Prostate gland (tissue), 2 donors: Measurements from ENCODE around the gene ATG7. TPM values are rescaled to one million over a fixed set of nuclear protein-coding genes. Genes with fewer than 3 reads are reported as not detected.

Experiments used
- DNase-seq: peaks from one replicate; pipeline ENCODE4 v3.0.0-alpha.2; 2019; ENCODE audit warnings: low spot score
- H3K27ac ChIP-seq, 2 donors: fragments of 200-600 bp; sonication (generic); 2 replicates each; pipeline ENCODE4 v1.5.1; 2017 to 2019
- H3K27me3 ChIP-seq: fragments of 200-600 bp; sonication (generic); replicated peaks from 2 replicates; pipeline ENCODE4 v1.5.1; 2019; ENCODE audit not compliant: insufficient read depth
- H3K36me3 ChIP-seq, 2 donors: fragments of 200-600 bp; sonication (generic); 1 replicate in 1 of 2; 2 replicates in 1 of 2; pipeline versions ENCODE4 v1.5.1 to v1.8.1; 2017 to 2019
- H3K4me1 ChIP-seq: fragments of 200-600 bp; sonication (generic); replicated peaks from 2 replicates; pipeline ENCODE4 v1.5.1; 2019
- H3K4me3 ChIP-seq, 2 donors: fragments of 200-600 bp; sonication (generic); 2 replicates each; pipeline ENCODE4 v1.5.1; 2017 to 2019
- H3K9me3 ChIP-seq: fragments of 200-600 bp; sonication (generic); 2 replicates; pipeline ENCODE4 v1.5.1; 2017
- POLR2A ChIP-seq: fragments of 450-650 bp; IDR thresholded peaks from one replicate; pipeline ENCODE4 v1.6.1; 2016; ENCODE audit warnings: antibody characterized with exemption, mild to moderate bottlenecking
- POLR2AphosphoS5 ChIP-seq: sonication (generic); formaldehyde crosslinking; IDR thresholded peaks from one replicate; pipeline ENCODE4 v1.6.1; 2017; ENCODE audit warnings: antibody characterized with exemption
- WGBS: methylation state at CpG from one replicate; pipeline ENCODE4 v1.1.5; 2018; 5-methylcytosine and 5-hydroxymethylcytosine counted together
- intact Hi-C: fragments of 100-400 bp; cut with DNase I; formaldehyde crosslinking; loops from one replicate; pipeline ENCODE4 v1.14.2; 2022
- total RNA-seq, 2 donors: library from RNA; depleted of rRNA; stranded (reverse); fragments of >200 nt; gene quantifications; one replicate each; pipeline ENCODE4 v1.1.0, GENCODE V29; 2016
- TF ChIP-seq, protein P1 (sequence below), 4 experiments: fragments of 200-600 bp in 2 of 4; fragments of 450-650 bp in 2 of 4; sonication (generic) in 2 of 4; IDR thresholded peaks; 1 replicate in 3 of 4; 2 replicates in 1 of 4; pipeline ENCODE4 v1.5.1; 2016 to 2019; ENCODE audit warnings: antibody characterized with exemption in 4 of 4, mild to moderate bottlenecking in 2 of 4, moderate library complexity in 2 of 4

The ATG7 gene
- total RNA-seq, 2 donors from 2014 or later: 25.2 to 66.5 TPM

DNA sequence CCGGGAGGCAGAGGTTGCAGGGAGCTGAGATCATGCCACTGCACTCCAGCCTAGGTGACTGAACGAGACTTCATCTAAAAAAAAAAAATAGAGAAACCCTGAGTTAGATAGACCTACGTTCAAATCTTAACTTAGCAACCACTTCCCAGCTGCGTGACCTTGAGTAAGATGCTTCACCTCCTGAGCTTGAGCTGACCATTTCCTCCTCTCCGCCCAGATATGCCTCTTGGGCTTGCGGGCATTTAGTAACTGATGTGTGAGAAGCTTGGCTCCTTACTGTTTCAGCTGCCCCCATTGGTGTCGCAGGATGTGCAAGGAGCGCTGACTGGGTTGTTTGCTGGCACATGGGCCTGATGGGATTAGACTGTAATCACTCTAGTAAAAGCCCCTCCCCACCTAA is 26.9 kb upstream of the ATG7 start:
- Histone ChIP-seq H3K4me3 (no peak overlapping the region), H3K27ac (no peak overlapping the region), H3K9me3 (no peaks in the 10 kb centered on the region), H3K36me3 (no peaks in the 10 kb centered on the region), H3K27me3 (no peaks in the 10 kb centered on the region), H3K4me1 (no peaks in the 10 kb centered on the region)
- TF ChIP-seq, protein P1, sequence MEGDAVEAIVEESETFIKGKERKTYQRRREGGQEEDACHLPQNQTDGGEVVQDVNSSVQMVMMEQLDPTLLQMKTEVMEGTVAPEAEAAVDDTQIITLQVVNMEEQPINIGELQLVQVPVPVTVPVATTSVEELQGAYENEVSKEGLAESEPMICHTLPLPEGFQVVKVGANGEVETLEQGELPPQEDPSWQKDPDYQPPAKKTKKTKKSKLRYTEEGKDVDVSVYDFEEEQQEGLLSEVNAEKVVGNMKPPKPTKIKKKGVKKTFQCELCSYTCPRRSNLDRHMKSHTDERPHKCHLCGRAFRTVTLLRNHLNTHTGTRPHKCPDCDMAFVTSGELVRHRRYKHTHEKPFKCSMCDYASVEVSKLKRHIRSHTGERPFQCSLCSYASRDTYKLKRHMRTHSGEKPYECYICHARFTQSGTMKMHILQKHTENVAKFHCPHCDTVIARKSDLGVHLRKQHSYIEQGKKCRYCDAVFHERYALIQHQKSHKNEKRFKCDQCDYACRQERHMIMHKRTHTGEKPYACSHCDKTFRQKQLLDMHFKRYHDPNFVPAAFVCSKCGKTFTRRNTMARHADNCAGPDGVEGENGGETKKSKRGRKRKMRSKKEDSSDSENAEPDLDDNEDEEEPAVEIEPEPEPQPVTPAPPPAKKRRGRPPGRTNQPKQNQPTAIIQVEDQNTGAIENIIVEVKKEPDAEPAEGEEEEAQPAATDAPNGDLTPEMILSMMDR (IDR thresholded peaks at IDR 0.05): no peak
- TF ChIP-seq POLR2AphosphoS5 (no peak), POLR2A (no peak)
- no peak for DNase-seq
- intact Hi-C loops: no loop called here
- 92% methylated on average over 8 of the region's 8 CpGs for WGBS

DNA sequence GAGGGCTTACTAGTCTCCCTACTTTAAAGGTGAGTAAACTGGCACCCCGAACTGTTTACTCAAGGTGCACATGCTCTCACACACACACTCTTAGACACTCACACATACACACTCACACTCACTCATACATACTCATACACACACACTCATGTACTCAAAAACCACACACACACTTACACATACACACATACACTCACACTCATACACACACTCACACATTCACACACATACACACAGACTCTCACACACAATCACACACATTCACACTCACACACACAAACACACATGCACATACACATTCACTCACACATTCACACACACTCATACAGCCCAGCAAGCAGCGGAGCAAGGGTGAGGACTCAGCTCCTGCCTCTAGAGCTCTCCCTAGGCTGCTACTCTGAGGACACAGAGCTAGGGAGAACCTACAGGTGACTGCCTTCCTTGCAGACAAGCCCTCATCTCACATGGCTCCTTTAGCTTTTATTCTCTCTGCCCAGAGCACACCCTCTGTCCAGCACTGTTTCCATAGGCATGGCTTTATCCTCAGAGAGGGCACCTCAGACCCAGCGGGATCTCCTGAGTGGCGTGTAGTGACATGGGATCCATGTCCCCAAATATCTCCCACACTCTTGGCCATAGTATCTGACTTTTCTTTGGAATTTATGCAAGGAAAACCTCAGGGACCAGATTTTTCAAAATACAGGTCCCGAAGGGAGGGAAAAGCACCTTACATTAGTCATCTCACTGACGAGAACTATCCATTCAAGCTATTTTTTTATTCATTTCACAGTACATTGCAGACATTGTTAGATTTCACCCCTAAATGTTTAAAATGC is 26.2 kb upstream of the ATG7 start:
- intact Hi-C loops: no loop called here
- H3K27ac ChIP-seq: no peak overlapping the region
- no peak overlapping the region for H3K4me3 ChIP-seq
- no peaks in the 10 kb centered on the region for H3K9me3 ChIP-seq
- no peaks in the 10 kb centered on the region for H3K4me1 ChIP-seq
- H3K27me3 ChIP-seq: no peaks in the 10 kb centered on the region
- no peaks in the 10 kb centered on the region for H3K36me3 ChIP-seq
- 90% methylated on average over 6 of the region's 6 CpGs for WGBS
- TF ChIP-seq POLR2AphosphoS5 (no peak), POLR2A (no peak)
- TF ChIP-seq, protein P1 (IDR thresholded peaks at IDR 0.05): no peak
- DNase-seq: no peak

DNA sequence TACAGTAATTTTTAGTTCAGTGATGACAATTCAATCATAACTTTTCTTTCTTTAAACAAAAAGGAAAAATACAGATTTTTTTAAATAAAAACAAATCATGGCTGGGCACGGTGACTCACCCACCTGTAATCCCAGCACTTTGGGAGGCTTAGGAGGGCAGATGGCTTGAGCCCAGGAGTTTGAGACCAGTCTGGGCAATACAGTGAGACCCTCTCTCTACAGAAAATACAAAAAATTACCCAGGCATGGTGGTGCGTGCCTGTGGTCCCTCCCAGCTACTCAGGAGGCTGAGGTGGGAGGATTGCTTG is 25.6 kb upstream of the ATG7 start:
- DNase-seq: no peak
- H3K36me3 ChIP-seq: no peaks in the 10 kb centered on the region
- intact Hi-C loops: no loop called here
- no peak overlapping the region for H3K27ac ChIP-seq
- H3K9me3 ChIP-seq: no peaks in the 10 kb centered on the region
- H3K27me3 ChIP-seq: no peaks in the 10 kb centered on the region
- no peak overlapping the region for H3K4me3 ChIP-seq
- no peak for TF ChIP-seq POLR2AphosphoS5
- TF ChIP-seq, protein P1 (IDR thresholded peaks at IDR 0.05): no peak
- TF ChIP-seq POLR2A: no peak
- WGBS: 89% methylated on average over 2 of the region's 2 CpGs
- H3K4me1 ChIP-seq: no peaks in the 10 kb centered on the region

DNA sequence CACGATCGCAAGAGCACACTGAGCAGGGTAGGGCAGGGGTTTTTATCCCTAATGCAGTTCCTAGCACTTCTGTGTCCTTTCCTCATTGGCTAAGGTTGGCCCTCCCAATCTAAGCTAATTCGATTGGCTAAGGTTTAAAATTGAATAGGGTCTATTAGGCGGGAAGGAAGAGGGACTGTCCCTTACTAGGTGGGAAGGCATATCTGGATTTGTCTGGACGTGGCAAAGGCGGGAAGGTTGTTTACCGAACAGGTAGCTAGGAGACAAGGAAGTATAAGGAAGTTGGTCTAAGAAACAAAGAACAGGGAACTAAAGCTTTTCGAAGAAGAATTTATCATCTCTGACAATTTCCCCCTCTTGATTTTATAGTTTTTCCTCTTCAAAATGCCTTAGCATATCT is 24.8 kb upstream of the ATG7 start:
- Histone ChIP-seq H3K9me3 (no peaks in the 10 kb centered on the region), H3K27ac (no peak overlapping the region), H3K36me3 (no peaks in the 10 kb centered on the region), H3K27me3 (no peaks in the 10 kb centered on the region), H3K4me3 (no peak overlapping the region), H3K4me1 (no peaks in the 10 kb centered on the region)
- TF ChIP-seq, protein P1 (IDR thresholded peaks at IDR 0.05): no peak
- TF ChIP-seq POLR2AphosphoS5: no peak
- no peak for TF ChIP-seq POLR2A
- no peak for DNase-seq
- intact Hi-C loops: no loop called here
- 59% methylated on average over 8 of the region's 8 CpGs for WGBS

DNA sequence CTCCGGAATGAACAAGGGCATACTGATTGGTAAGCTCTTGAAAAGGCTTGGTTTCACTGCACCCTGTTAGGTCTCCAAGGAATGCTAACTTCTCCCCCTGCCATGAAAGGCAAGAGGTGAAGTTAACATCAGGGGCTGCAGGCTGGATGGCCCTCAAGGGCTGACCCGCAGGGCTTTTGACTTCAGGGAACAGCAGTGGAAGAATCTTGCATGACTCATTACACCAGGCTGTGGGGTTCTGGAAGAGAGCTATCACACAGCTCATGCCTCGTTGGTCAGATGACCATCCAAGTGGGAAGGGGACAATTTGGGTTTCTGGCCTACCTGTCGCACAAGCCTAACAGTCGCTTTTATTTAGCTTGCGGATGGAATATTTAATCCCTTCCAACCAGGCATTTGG is 23.6 kb upstream of the ATG7 start:
- no peaks in the 10 kb centered on the region for H3K9me3 ChIP-seq
- H3K36me3 ChIP-seq: no peaks in the 10 kb centered on the region
- intact Hi-C loops: no loop called here
- TF ChIP-seq POLR2A (no peak), POLR2AphosphoS5 (no peak)
- TF ChIP-seq, protein P1 (IDR thresholded peaks at IDR 0.05): no peak
- DNase-seq: no peak
- H3K27ac ChIP-seq: no peak overlapping the region
- H3K4me3 ChIP-seq: no peak overlapping the region
- no peaks in the 10 kb centered on the region for H3K4me1 ChIP-seq
- WGBS: 90% methylated on average over 6 of the region's 6 CpGs
- H3K27me3 ChIP-seq: no peaks in the 10 kb centered on the region
